HG02938 (cell line): ENCODE results near the gene WDR70.

Source experiments
- ATAC-seq: cut with Tn5 transposase; IDR thresholded peaks from one replicate; pipeline ENCODE4 v1.9.1; 2021; ENCODE audit warnings: mild to moderate bottlenecking, moderate library complexity; ENCODE audit not compliant: unreplicated experiment

The WDR70 gene

GRCh38 chr5:37717613-37718431, 338.7 kb downstream of the WDR70 start:
- no peak for ATAC-seq

GRCh38 chr5:37720550-37720952, 341.4 kb downstream of the WDR70 start:
- no peak for ATAC-seq

- peak; percentile 75 for ATAC-seq
These were observed 342.3 kb downstream of the WDR70 start for GRCh38 chr5:37721447-37721871.

GRCh38 chr5:37722236-37723161, 343.4 kb downstream of the WDR70 start:
- peak; percentile 68 for ATAC-seq

GRCh38 chr5:37723162-37723961, 344.2 kb downstream of the WDR70 start:
- no peak for ATAC-seq

- no peak for ATAC-seq
These were observed 345.4 kb downstream of the WDR70 start for GRCh38 chr5:37724395-37725125.

- no peak for ATAC-seq
These were observed 346.1 kb downstream of the WDR70 start for GRCh38 chr5:37725185-37725584.

GRCh38 chr5:37727238-37727637, 348.1 kb downstream of the WDR70 start:
- no peak for ATAC-seq

- ATAC-seq: no peak
These were observed 351.9 kb downstream of the WDR70 start for GRCh38 chr5:37730896-37731455.

- no peak for ATAC-seq
These were observed 355.0 kb downstream of the WDR70 start for GRCh38 chr5:37734114-37734513.

- ATAC-seq: no peak
These were observed 356.7 kb downstream of the WDR70 start for GRCh38 chr5:37735649-37736347.

GRCh38 chr5:37736397-37736796, 357.3 kb downstream of the WDR70 start:
- ATAC-seq: no peak

- no peak for ATAC-seq
These were observed 358.4 kb downstream of the WDR70 start for GRCh38 chr5:37737326-37738056.

- peak; percentile 76 for ATAC-seq
These were observed 359.1 kb downstream of the WDR70 start for GRCh38 chr5:37738057-37738691.

GRCh38 chr5:37738865-37739488, 359.9 kb downstream of the WDR70 start:
- ATAC-seq: no peak

- no peak for ATAC-seq
These were observed 360.7 kb downstream of the WDR70 start for GRCh38 chr5:37739817-37740261.

GRCh38 chr5:37740331-37741066, 361.4 kb downstream of the WDR70 start:
- ATAC-seq: no peak
